Loucy (cell line): ENCODE measurements around the gene ZNF718.

Experiments used
- CTCF ChIP-seq: fragments of 200-600 bp; sonication (generic); conservative IDR thresholded peaks from 2 replicates; pipeline ENCODE4 v1.5.1; 2014; ENCODE audit warnings: mild to moderate bottlenecking, antibody characterized with exemption, low read length
- EZH2phosphoT487 ChIP-seq: fragments of 200-600 bp; IDR thresholded peaks from 2 replicates; pipeline ENCODE4 v1.6.1; 2018; ENCODE audit warnings: antibody characterized with exemption, mild to moderate bottlenecking, moderate library complexity, borderline replicate concordance

- TF ChIP-seq CTCF (no peak), EZH2phosphoT487 (no peak)
These were observed 1.5 kb downstream of the ZNF718 start for GRCh38 chr4:125833-126232.
